Erythroblast (primary cell): Measurements from ENCODE around the gene DIP2C.

ENCODE experiments used
- GATA1 ChIP-seq: IDR thresholded peaks from 2 replicates; pipeline ENCODE4 v1.6.1; 2011; ENCODE audit warnings: low read depth, mild to moderate bottlenecking, control low read depth, low read length, moderate library complexity
- POLR2A ChIP-seq: IDR thresholded peaks from 2 replicates; pipeline ENCODE4 v1.6.1; 2011; ENCODE audit warnings: mild to moderate bottlenecking, low read length

GRCh38 chr10:404346-404745, 285.1 kb downstream of the DIP2C start:
- no peak for TF ChIP-seq POLR2A
- TF ChIP-seq GATA1: no peak
